Measurements from ENCODE around the gene FRMD4A.

- TF ChIP-seq REST (IDR thresholded peaks at IDR 0.05; ENCODE audit: insufficient replicate concordance, low read depth) (no peak), POLR2AphosphoS5 (IDR thresholded peaks at IDR 0.05; ENCODE audit: low read depth) (no peak), CTCF (IDR thresholded peaks at IDR 0.05; ENCODE audit: insufficient read depth, low read length) (no peak)
Measured at GRCh38 chr10:13759168-13759567, 571.6 kb downstream of the FRMD4A start.

All from HL-60 (cell line).